HG03575 (cell line): Measurements from ENCODE around the gene KCNH2.

Experiments used
- ATAC-seq: cut with Tn5 transposase; IDR thresholded peaks from one replicate; pipeline ENCODE4 v1.9.1; 2021; ENCODE audit not compliant: unreplicated experiment, insufficient number of reproducible peaks, low FRiP score; ENCODE audit errors: extremely low read depth

Gene KCNH2

DNA sequence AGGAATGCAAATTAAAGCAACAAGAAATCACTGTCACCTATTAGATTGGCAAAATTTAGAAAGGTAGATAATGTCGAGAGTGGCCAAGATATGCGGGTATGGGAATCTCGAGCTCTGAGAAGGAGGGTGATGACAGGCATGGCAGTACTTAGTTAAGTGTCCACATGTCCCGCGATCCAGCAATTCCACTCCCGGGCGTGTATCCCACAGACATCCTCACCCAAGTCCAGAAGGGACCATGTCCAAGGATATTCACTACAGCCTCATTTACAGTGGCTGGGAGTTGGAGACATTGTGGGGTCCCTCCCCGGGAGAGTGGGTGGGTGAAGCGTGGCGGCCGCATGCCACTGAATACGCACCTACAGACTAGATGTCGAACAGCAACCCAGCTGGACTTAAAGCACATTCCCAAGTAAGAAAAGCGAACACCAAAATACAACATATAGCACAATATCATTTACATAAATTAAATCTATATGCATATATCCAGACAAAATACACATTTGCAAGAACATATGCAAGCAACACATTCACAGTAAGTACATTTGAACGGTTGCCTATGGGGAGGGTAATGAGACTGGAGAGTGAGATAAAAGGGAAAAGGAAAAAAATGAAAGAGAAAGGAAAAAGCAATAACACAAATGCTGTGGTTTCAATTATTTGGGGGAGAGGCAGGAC is 9.9 kb downstream of the KCNH2 start:
- no peak for ATAC-seq

DNA sequence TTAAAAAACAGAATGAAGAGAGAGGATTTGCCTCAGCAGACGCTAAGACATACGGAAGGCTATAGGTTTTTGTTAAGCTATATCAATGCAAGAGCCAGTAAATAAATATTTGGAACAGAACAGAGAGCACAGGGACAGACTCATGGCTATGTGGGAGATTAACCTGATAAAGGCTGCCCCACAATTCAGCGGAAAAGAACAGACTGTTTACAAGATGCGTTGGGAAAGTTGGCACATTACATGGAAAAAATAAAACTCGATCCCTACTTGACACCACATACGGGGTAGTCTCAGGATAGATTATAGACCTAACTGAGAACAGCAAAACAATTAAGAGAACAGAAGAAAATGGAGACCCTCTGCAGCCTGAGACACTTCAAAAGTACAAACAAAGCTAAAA is 10.8 kb downstream of the KCNH2 start:
- ATAC-seq, result no peak

DNA sequence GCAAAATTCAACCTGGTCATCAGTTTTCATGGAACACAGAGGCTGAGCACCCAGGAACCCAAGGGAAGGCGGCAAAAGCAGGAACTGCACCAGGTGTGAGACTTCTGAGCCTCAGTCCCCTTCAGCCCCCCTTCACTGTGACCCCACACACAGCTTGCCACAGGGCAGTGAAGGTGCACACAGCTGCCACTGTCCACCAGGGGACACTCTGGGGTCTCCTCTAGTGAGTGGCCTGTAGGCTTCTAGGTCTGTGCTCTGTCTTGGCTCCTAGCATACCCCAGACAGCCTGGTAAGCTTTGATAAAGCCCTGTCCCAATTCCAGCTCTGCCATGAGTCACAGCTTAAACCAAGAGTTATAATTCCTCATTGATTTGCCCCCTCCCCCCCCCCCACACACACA is 12.1 kb downstream of the KCNH2 start:
- ATAC-seq, result no peak

DNA sequence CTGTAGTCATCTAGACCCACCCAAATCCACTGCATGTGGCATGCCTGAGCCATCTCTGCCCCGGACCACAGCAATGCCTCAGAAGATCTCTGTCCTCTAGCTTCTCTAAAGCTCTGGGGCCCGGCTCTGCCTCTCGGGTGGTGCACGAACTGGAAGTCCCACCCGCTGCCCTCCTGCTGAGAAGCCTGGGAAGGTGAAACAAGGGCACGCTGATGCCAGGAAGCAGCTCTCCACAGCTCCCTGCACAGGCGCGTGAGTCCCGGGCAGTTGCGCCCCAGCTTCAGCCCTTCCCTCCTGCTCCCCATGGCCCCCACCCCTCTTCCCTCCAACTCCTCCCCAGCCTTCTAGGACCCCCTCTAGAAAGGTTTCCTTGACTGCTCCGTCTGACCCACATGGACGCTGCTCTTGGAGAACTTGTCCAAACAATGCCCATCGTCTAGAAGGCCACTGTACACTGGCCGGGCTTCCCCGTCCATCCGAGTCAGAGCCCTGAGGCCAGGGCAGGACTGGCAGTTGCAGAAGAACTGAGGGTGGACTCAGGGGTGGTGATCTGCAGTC is 12.8 kb downstream of the KCNH2 start:
- ATAC-seq, result no peak

DNA sequence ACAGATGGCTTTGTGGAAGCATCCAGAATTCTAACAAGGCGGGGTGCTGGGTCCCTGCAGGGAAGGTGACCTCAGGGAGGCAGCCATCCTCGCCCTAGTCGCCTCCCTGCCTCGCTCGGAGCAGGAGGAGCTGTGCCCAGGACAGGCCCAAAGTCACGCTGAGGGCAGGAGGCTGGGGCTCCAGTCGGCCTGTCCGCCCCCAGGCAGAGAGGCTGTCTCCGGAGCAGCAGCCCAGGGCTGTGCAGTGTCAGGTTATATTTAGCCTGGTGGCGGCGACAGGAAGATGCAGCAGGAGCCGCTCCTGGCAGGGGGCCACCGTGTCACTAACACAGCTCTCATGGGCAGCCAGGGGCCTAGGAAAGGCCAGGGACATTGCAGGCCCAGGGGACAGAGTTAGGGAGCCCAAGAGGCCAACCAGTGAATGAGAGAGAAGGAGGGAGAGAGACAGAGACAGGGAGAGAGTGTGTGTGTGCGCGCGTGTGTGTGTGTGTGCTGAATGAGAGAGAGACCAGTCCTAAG is 13.5 kb downstream of the KCNH2 start:
- no peak for ATAC-seq

DNA sequence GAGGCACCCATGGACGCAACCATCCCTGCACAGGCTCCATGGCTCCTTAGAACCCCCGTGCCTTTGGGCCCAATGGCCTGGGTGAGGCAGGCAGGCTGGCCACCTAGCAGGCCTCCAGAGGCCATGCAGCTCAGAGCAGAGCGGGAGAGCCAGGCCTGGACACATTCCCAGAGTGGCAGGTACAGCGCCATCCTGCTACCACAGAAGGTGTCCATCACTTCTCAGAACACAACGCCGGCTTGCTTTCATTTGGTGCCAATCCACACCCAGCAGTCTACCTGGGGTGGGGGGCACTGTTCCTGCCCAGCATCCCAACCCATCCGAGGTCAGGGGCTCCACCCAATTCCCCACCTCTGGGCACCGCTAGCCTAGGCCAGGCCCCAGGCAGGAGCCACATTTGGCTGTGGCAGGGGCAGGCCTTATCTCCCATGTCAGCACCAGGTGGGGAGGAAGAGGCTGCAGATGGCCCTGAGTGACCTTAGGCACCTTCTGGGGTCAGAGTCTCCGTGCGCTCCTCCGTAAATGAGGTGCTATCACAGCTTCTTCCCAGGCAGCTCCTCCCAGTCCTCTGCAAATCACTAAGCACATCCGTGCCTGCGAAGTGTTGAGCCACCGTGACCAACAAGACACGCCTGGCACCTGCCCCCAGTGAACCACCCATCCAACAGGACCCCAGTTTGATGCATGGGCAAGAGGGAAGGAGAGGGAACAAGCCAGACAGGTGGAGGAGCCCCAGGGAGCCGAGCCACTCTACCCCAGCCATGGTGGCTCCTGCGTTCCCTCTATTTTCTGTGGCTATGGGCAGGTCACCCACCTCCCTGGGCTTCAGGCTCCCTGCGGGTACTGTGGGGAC is 14.2 kb downstream of the KCNH2 start:
- ATAC-seq, result no peak

DNA sequence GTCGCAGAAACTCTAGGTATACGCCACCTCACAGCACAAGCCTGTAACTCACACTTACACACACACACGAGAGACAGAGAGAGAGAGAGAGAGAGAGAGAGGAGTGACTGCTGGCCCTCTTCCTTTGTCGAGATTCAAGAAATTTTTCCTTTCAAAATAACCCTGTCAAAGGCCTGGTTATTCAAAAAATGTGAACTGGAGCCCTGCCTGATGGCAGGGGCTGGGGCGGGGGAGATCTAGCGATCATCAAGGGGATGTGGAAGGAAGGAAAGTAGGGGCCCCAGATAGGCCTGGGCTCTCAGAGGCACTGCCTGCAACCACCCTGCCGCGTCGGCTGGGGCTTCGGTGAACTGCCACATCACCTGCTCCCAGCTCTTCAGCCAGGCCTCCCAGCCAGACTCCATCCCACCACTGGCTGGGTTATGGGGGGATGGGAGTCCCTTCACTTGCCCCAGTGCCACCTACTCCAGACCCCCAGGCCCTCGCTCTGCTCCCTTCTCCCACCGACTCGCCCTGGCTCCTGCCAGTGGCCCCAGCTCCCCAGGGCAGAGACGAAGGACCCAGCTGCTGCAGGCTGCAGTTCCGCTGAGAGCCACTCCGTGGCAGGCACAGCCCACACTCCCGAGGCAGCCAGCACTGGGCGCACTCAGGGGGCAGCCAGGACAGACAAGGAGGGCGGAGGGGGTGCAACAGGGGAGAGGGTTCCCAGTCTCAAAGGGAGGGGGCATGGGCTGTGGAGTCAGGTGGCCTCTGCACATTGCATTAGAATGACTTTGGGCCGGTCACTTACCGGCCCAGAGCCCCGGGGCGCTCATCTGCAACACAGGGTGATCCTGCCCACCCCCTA is 15.3 kb downstream of the KCNH2 start:
- ATAC-seq, result no peak

DNA sequence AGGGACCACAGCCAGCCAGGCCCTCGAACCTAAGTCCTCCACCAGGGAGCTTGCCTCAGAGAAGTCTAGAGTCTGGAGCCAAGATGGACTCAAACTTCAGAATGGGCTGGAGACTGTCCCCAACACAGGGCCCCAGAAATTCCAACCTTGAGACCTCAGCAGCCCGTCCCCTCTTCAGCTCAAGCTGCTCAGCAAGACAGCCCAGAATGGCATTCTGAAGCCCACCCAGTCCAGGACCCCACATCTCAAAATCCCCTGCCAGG is 15.9 kb downstream of the KCNH2 start:
- ATAC-seq, result no peak

DNA sequence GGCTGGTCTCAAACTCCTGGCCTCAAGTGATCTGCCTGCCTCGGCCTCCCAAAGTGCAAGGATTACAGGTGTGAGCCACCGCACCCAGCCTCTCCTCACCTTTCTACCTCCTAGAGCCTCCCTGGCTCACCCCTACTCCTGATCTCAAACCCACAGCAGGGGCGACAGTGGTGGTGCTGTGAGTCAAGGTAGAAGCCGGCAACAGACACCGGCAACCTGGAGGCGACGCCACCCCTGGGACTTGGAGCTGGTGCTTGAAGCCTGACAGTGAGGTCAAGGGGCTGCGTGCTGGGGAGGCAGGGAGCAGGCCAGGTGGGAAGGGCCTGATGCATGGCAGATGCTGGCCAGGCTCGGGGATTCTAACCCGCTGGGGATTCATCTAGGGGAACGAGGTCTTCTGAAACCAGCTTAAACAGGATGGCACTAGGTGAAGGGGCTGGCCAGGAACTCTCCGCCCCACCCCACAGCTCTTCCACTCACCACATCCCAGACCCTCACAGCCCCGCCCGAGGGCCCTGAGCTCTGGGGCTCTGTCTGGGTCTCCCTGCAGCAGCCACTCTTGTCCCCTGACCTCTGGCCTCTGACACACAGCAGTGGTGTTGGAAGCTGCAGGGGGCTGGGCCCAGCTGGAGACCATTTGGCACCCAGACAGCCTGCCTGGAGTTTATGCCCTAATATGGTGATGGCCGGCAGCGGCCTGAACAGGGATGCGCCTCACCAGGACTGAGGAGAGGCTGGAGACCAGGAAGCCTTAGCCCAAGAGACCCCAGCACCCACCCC is 16.4 kb downstream of the KCNH2 start:
- no peak for ATAC-seq

DNA sequence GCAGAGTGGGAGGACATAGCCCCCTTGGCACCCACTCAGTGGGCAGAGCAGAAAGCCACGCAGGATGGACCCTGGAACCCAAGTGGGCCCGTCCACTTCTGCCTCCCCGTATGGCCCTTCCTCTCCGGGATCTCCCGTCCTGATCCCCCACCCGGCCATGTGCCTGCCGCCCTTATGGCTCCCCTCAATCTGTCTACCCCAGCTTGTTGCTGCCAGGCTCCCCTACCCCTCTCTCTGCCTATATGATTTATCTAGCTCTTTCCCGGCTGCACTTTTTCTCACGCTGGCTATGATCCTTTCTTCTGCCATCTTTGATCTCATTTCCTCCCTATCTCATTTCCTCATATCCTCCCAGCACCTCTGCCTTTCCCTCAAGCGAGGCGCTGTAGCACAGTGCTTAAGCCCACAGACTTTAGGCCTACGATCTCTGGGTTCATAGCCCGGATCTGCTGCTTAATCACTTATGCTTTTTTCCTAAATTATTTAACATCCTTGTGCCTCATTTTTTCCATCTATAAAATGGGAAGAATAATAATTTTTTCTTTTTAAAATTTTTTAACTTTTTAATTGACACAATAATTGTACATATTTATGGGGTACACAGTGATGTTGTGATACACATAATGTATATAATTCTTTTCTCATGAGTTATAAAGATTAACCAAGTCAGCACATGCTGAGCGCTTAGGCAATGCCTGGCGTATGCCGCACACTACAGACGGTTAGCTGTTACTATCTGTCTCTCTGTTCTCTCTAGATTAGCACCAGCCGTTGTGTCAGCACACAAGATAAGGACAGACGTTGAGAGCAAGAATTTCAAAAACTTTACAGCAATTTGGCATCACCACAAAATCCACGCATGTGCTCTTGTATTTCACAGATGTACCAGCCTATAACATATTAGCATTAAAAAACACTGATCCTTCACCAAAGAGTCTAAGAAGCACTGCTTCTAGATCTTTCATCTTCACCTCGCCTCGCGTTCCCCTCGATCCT is 18.1 kb downstream of the KCNH2 start:
- ATAC-seq, result no peak

DNA sequence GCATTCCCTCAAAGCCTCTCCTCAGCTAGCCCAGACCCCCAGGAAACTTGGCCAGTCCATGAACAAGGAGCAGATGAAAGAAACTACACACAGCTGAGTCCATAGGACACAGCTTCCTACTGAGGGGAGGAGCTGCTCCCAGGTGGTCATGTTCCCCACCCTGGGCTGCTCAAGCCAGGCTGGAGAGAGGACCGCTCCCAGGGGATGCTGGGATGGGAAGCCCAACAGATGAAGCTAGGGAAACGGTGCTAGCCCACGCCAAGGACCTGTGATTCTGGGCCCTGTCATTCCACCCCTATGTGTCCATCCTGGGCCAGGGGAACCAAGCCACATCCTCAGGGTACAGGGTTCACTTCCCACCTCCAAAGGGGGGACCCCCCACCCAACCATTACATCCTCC is 19.0 kb downstream of the KCNH2 start:
- no peak for ATAC-seq

DNA sequence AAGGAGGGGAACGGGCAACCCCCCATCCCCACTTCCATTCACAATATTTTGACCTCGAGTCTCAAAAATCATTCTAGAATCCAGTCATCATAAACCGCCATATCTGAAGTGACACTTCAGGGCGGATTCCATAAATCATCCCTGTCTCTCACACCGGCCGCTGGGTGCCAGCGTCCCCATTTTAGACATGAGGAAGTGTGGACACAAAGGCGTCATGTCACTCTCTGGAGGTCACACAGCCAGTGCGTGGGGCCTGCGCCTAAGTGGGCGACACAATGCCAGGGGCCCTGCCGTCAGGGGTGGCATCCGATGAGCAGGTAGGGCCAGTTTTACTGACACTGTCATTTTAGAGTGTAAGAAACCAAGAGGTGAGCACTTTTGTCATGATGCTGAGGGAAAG is 19.5 kb downstream of the KCNH2 start:
- no peak for ATAC-seq

DNA sequence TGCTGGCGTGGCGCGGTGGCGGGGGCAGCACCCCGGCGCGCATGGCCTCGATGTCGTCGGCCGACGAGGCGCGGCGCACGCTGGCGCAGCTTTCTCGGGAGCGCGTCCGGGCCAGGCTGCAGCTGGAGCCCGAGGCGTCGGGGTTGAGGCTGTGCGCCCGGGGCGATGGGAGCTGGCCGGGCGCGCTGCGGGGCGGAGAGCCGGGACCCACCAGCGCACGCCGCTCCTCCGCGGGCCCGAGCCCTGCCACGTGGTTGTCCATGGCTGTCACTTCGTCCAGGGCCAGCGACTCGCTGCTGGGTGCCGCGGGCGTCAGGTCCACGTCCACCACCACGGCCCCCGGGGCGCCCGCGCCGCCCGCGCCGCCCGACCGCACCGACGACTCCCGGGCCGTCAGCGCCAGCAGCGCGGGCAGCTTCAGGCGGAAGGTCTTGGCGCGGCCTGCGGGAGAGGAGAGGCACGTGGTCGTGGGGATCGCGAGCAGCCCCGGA is 20.0 kb downstream of the KCNH2 start:
- ATAC-seq, result no peak

DNA sequence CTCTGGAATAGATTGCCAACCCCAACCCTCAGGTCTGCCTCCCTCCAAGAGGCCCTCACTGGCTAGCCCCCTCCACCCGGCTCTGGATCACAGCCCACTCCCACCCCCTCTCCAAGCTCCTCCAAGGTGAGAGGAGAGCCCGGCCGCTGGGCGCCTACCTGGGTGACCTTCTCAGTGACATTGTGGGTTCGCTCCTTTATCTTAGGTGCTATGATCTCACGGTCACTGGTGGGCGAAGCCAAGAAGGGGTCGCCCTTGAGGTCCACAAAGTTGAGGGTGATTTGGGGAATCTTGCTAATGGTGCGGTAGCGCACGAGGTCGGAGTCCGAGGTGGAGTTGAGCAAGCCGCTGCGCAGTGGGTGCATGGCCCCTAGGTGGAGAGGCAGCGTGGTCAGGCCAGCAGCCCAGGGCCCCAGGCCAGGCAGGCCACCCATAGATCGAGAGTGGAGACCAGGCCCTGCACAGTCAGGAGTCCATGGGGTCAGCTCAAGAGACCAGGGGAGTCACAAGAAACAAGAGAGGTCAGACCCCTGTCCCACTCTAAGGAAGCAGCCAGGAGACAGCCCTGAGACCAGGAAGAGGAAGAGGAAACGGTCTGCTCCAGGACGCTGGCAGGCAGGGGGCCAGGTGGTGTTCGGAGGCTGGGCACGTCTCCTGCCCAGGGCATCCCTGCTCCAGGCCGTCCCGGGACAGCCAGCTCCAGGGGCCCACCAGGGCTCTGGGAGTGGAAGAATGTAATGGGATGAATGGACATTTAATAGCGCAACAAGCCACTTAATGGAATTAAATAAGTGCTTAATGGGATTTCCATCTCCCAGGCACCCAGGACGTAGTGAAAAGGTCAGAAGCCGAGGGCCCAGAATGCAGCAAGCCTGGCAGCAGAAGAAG is 20.7 kb downstream of the KCNH2 start:
- ATAC-seq, result no peak

DNA sequence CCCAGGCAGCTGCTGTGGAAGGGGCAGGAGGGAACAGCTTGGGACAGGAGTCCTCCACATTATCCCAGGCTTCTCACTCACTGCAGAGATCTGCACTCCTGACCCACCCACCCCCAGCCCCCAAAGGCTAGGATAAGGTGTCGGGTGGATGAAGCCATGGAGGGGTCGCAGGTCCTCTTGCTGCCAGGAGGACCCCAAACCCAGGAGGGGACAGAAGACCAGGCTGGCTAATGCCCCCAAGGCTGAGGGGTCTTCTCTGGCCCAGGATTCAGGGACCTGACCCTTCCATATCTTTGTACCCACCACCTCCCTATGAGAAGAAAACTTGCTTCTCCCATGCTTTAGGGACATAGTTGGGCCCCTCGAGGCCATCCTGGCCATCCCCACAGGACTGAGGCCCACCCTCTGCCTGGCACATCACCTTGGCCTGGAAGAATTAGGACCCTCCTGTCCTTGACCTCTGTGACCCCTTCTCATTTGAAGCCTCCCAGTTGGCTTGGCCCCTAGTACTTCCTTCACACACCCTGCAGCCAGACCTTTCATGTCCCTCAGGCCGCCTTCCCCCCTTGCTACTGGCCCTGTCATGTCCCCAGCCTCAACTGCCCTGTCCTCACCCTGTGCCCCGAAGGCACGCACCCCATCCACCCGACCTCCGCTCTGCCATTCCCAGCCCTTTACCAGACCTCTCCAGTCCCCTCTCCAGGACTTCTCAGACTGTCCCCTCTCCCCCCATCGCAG is 21.6 kb downstream of the KCNH2 start:
- no peak for ATAC-seq
